ENCODE measurements around the gene SIRPB2.
A peak's percentile ranks its signal among the peaks of the same experiment; 100 is the strongest.

The SIRPB2 gene

GRCh38 chr20:1449370-1449769, 41.9 kb downstream of the SIRPB2 start:
- Histone ChIP-seq H3K18ac (ENCODE audit: low read length) (no peak overlapping the region), H2BK5ac (ENCODE audit: low read length) (no peak overlapping the region), H3K23ac (ENCODE audit: low read depth, low read length, poor library complexity) (no peak overlapping the region), H2BK15ac (ENCODE audit: low read length) (no peak overlapping the region), H3K9me3 (replicated peaks in 1 of 2; ENCODE audit: control insufficient read depth in 2 of 2, insufficient read depth in 1 of 2, low read depth in 1 of 2, low read length in 2 of 2) (peaks cover 0 to 23% of the 10 kb centered on the region in 2 donors), H3K27me3 (ENCODE audit: control insufficient read depth in 3 of 3, insufficient read depth in 3 of 3, low read depth in 1 of 3, low read length in 3 of 3) (no peaks in the 10 kb centered on the region), H3K14ac (ENCODE audit: low read length) (no peak overlapping the region), H3K4ac (ENCODE audit: low read length) (no peak overlapping the region), H4K91ac (ENCODE audit: low read depth, low read length, poor library complexity) (no peak overlapping the region), H4K8ac (ENCODE audit: low read depth, low read length) (no peak overlapping the region), H3K27ac (replicated peaks; ENCODE audit: low read length) (no peak overlapping the region), H3K4me3 (ENCODE audit: low read length in 2 of 2) (no peak overlapping the region), H3K36me3 (replicated peaks in 1 of 2; ENCODE audit: control insufficient read depth in 2 of 2, insufficient read depth in 2 of 2, low read length in 2 of 2) (peaks cover 73 to 100% of the 10 kb centered on the region in 2 donors), H3K4me1 (ENCODE audit: control insufficient read depth in 2 of 2, insufficient read depth in 1 of 2, low read depth in 1 of 2, low read length in 2 of 2) (no peaks in the 10 kb centered on the region), H3K9ac (ENCODE audit: low read depth, low read length, poor library complexity) (no peak overlapping the region), H3K79me1 (ENCODE audit: low read depth, low read length) (no peaks in the 10 kb centered on the region), H2BK120ac (ENCODE audit: low read depth, low read length) (no peak overlapping the region), H2AFZ (ENCODE audit: low read length) (no peak overlapping the region), H2BK12ac (ENCODE audit: low read length) (no peak overlapping the region), H2AK5ac (ENCODE audit: low read depth, low read length) (no peak overlapping the region), H3K4me2 (ENCODE audit: insufficient read depth, low read length, poor library complexity, severe bottlenecking) (no peak overlapping the region)
- WGBS, 2 donors (ENCODE audit: extremely low coverage in 2 of 2, insufficient read length in 2 of 2, insufficient replicate concordance in 1 of 2): no CpG with 5 or more reads among the region's 6 CpGs
- DNase-seq (ENCODE audit: low spot score): no peak

DNA sequence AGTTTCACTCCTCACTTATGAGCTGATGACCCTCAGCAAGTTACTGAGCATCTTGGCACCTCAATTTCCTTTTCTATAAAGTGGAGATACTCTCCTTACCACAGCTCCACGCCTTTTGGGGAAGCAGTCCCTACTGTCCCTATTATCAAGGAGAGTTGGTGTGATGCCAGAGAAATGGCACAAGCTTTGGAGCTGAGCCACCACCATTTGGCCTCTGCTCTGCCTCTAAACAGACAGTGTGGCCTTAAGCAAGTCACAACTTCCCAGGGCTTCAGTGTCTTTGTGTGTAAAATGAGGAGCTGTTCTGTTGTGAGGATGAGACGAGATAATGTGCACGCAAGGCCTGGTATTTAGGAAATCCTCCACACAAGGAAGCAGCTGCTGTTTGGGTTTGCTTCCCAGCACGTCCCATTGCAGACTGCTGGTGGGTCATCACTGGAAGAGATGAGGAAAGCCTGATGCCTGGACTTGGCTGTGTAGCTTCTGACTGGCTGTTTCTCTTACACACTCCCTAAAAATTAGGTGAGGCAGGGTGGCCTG, 43.1 kb downstream of the SIRPB2 start:
- no peak overlapping the region for H2AK5ac ChIP-seq (ENCODE audit: low read depth, low read length)
- H2BK12ac ChIP-seq (ENCODE audit: low read length): no peak overlapping the region
- H3K18ac ChIP-seq (ENCODE audit: low read length): no peak overlapping the region
- H3K79me1 ChIP-seq (ENCODE audit: low read depth, low read length): no peaks in the 10 kb centered on the region
- DNase-seq (ENCODE audit: low spot score): no peak
- H3K4ac ChIP-seq (ENCODE audit: low read length): no peak overlapping the region
- H2BK5ac ChIP-seq (ENCODE audit: low read length): no peak overlapping the region
- no peaks in the 10 kb centered on the region for H3K4me1 ChIP-seq (ENCODE audit: control insufficient read depth in 2 of 2, insufficient read depth in 1 of 2, low read depth in 1 of 2, low read length in 2 of 2)
- peaks cover 73 to 100% of the 10 kb centered on the region in 2 donors for H3K36me3 ChIP-seq (replicated peaks in 1 of 2; ENCODE audit: control insufficient read depth in 2 of 2, insufficient read depth in 2 of 2, low read length in 2 of 2)
- H3K4me2 ChIP-seq (ENCODE audit: insufficient read depth, low read length, poor library complexity, severe bottlenecking): no peak overlapping the region
- no peak overlapping the region for H2BK120ac ChIP-seq (ENCODE audit: low read depth, low read length)
- H3K9ac ChIP-seq (ENCODE audit: low read depth, low read length, poor library complexity): no peak overlapping the region
- H4K91ac ChIP-seq (ENCODE audit: low read depth, low read length, poor library complexity): no peak overlapping the region
- H3K27me3 ChIP-seq (ENCODE audit: control insufficient read depth in 3 of 3, insufficient read depth in 3 of 3, low read depth in 1 of 3, low read length in 3 of 3): no peaks in the 10 kb centered on the region
- no CpG with 5 or more reads among the region's 4 CpGs for WGBS, 2 donors (ENCODE audit: extremely low coverage in 2 of 2, insufficient read length in 2 of 2, insufficient replicate concordance in 1 of 2)
- no peak overlapping the region for H4K8ac ChIP-seq (ENCODE audit: low read depth, low read length)
- no peak overlapping the region for H3K27ac ChIP-seq (replicated peaks; ENCODE audit: low read length)
- peak overlapping the region in 1 of 2 donors; percentile 29 for H3K4me3 ChIP-seq (ENCODE audit: low read length in 2 of 2)
- no peak overlapping the region for H2AFZ ChIP-seq (ENCODE audit: low read length)
- no peak overlapping the region for H3K23ac ChIP-seq (ENCODE audit: low read depth, low read length, poor library complexity)
- H2BK15ac ChIP-seq (ENCODE audit: low read length): no peak overlapping the region
- no peak overlapping the region for H3K14ac ChIP-seq (ENCODE audit: low read length)
- H3K9me3 ChIP-seq (replicated peaks in 1 of 2; ENCODE audit: control insufficient read depth in 2 of 2, insufficient read depth in 1 of 2, low read depth in 1 of 2, low read length in 2 of 2): peaks cover 0 to 21% of the 10 kb centered on the region in 2 donors

GRCh38 chr20:1446536-1446935, 44.7 kb downstream of the SIRPB2 start:
- no peaks in the 10 kb centered on the region for H3K4me1 ChIP-seq (ENCODE audit: control insufficient read depth in 2 of 2, insufficient read depth in 1 of 2, low read depth in 1 of 2, low read length in 2 of 2)
- H4K91ac ChIP-seq (ENCODE audit: low read depth, low read length, poor library complexity): no peak overlapping the region
- H3K27me3 ChIP-seq (ENCODE audit: control insufficient read depth in 3 of 3, insufficient read depth in 3 of 3, low read depth in 1 of 3, low read length in 3 of 3): no peaks in the 10 kb centered on the region
- no peak overlapping the region for H2BK12ac ChIP-seq (ENCODE audit: low read length)
- H3K4me2 ChIP-seq (ENCODE audit: insufficient read depth, low read length, poor library complexity, severe bottlenecking): no peak overlapping the region
- H3K23ac ChIP-seq (ENCODE audit: low read depth, low read length, poor library complexity): no peak overlapping the region
- no peak overlapping the region for H2BK15ac ChIP-seq (ENCODE audit: low read length)
- no peak overlapping the region for H2BK5ac ChIP-seq (ENCODE audit: low read length)
- H3K36me3 ChIP-seq (replicated peaks in 1 of 2; ENCODE audit: control insufficient read depth in 2 of 2, insufficient read depth in 2 of 2, low read length in 2 of 2): peaks cover 69 to 99% of the 10 kb centered on the region in 2 donors
- peaks cover 0 to 6% of the 10 kb centered on the region in 2 donors for H3K9me3 ChIP-seq (replicated peaks in 1 of 2; ENCODE audit: control insufficient read depth in 2 of 2, insufficient read depth in 1 of 2, low read depth in 1 of 2, low read length in 2 of 2)
- no peak overlapping the region for H4K8ac ChIP-seq (ENCODE audit: low read depth, low read length)
- H2BK120ac ChIP-seq (ENCODE audit: low read depth, low read length): no peak overlapping the region
- no peak overlapping the region for H3K9ac ChIP-seq (ENCODE audit: low read depth, low read length, poor library complexity)
- H3K4ac ChIP-seq (ENCODE audit: low read length): no peak overlapping the region
- H3K18ac ChIP-seq (ENCODE audit: low read length): no peak overlapping the region
- no peak for DNase-seq (ENCODE audit: low spot score)
- no CpG with 5 or more reads among the region's 1 CpG for WGBS, 2 donors (ENCODE audit: extremely low coverage in 2 of 2, insufficient read length in 2 of 2, insufficient replicate concordance in 1 of 2)
- no peak overlapping the region for H2AFZ ChIP-seq (ENCODE audit: low read length)
- H3K79me1 ChIP-seq (ENCODE audit: low read depth, low read length): no peaks in the 10 kb centered on the region
- H3K14ac ChIP-seq (ENCODE audit: low read length): no peak overlapping the region
- no peak overlapping the region for H3K27ac ChIP-seq (replicated peaks; ENCODE audit: low read length)
- no peak overlapping the region for H3K4me3 ChIP-seq (ENCODE audit: low read length in 2 of 2)
- no peak overlapping the region for H2AK5ac ChIP-seq (ENCODE audit: low read depth, low read length)

DNA sequence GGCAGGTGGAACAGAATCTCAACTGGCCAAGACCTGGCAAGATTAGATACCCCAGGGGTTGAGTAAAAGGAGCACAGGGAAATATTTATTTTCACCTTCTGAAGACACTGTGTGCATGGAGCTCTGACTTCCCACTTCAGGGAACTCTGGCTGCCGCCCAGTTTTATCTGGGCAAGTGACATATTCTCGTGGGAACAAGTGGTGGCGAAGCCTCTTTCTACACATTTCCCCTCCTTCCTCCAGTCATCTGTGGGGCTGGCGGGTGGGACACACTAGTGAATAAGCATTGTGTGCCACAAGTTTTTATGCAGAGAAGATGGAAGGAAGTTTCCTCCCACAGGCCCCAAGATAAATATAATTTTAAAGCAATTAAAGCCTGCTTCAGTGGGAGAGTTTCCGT, 48.1 kb downstream of the SIRPB2 start:
- Histone ChIP-seq H3K9ac (ENCODE audit: low read depth, low read length, poor library complexity) (no peak overlapping the region), H4K91ac (ENCODE audit: low read depth, low read length, poor library complexity) (no peak overlapping the region), H3K9me3 (replicated peaks in 1 of 2; ENCODE audit: control insufficient read depth in 2 of 2, insufficient read depth in 1 of 2, low read depth in 1 of 2, low read length in 2 of 2) (no peaks in the 10 kb centered on the region), H3K4me1 (ENCODE audit: control insufficient read depth in 2 of 2, insufficient read depth in 1 of 2, low read depth in 1 of 2, low read length in 2 of 2) (no peaks in the 10 kb centered on the region), H3K27ac (replicated peaks; ENCODE audit: low read length) (no peak overlapping the region), H3K27me3 (ENCODE audit: control insufficient read depth in 3 of 3, insufficient read depth in 3 of 3, low read depth in 1 of 3, low read length in 3 of 3) (no peaks in the 10 kb centered on the region), H3K18ac (ENCODE audit: low read length) (no peak overlapping the region), H2BK12ac (ENCODE audit: low read length) (no peak overlapping the region), H3K36me3 (replicated peaks in 1 of 2; ENCODE audit: control insufficient read depth in 2 of 2, insufficient read depth in 2 of 2, low read length in 2 of 2) (peaks cover 51 to 80% of the 10 kb centered on the region in 2 donors), H3K4me3 (ENCODE audit: low read length in 2 of 2) (no peak overlapping the region), H2AFZ (ENCODE audit: low read length) (no peak overlapping the region), H2AK5ac (ENCODE audit: low read depth, low read length) (no peak overlapping the region), H3K4me2 (ENCODE audit: insufficient read depth, low read length, poor library complexity, severe bottlenecking) (no peak overlapping the region), H3K23ac (ENCODE audit: low read depth, low read length, poor library complexity) (no peak overlapping the region), H2BK120ac (ENCODE audit: low read depth, low read length) (no peak overlapping the region), H2BK15ac (ENCODE audit: low read length) (no peak overlapping the region), H3K14ac (ENCODE audit: low read length) (no peak overlapping the region), H2BK5ac (ENCODE audit: low read length) (no peak overlapping the region), H4K8ac (ENCODE audit: low read depth, low read length) (no peak overlapping the region), H3K4ac (ENCODE audit: low read length) (no peak overlapping the region), H3K79me1 (ENCODE audit: low read depth, low read length) (no peaks in the 10 kb centered on the region)
- no peak for DNase-seq (ENCODE audit: low spot score)
- WGBS, 2 donors (ENCODE audit: extremely low coverage in 2 of 2, insufficient read length in 2 of 2, insufficient replicate concordance in 1 of 2): no CpG with 5 or more reads among the region's 5 CpGs
